ENCODE results near the gene PPP1R15B.

Gene PPP1R15B

GRCh38 chr1:204450461-204451257 lies 39.0 kb upstream of the PPP1R15B start:
- Histone ChIP-seq H3K4me3 (ENCODE audit: low read depth, low read length) (no peak overlapping the region), H3K9me3 (ENCODE audit: control insufficient read depth, insufficient read depth, low read depth, low read length) (no peaks in the 10 kb centered on the region), H3K36me3 (ENCODE audit: control insufficient read depth, insufficient read depth, low read length) (peaks cover 13% of the 10 kb centered on the region; the same call in 1 of the 2 replicates), H3K27me3 (ENCODE audit: control insufficient read depth, insufficient read depth, low read length) (no peaks in the 10 kb centered on the region), H3K9ac (ENCODE audit: low read length) (no peak overlapping the region), H3K4me1 (ENCODE audit: control insufficient read depth, insufficient read depth, low read length) (peaks cover 45% of the 10 kb centered on the region), H3K27ac (ENCODE audit: low read depth, low read length) (no peak overlapping the region)

DNA sequence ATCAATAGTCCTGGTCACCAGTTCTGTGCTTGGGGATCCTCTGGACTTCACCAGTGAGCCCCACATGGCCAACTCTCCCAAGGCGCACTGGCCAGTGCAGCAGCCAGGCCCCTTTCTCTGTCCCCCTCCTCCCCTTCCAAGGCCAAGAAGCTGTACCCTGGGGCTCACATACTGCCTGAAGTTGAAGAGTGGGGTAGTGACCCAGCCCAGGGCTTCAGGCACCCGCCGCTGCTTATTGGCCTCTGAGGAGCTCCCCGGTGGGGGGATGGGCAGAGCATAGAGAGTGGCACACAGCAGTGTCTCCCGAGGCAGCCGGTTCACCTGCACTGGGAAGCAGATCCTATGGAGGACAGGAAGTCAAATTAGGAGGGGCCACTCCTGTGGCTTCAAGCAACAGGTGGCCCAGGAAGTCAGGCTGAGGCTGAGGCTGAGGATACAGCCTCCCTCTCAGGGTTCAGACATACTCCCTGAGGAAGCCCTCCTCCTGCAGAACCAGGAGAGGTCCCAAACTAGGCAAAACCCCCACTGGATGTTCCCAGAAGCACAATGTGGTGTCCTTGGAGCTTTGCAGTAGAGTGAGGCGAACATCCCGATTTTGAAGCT lies 38.2 kb upstream of the PPP1R15B start:
- Histone ChIP-seq H3K36me3 (ENCODE audit: control insufficient read depth, insufficient read depth, low read length) (peaks cover 13% of the 10 kb centered on the region; the same call in 1 of the 2 replicates), H3K9me3 (ENCODE audit: control insufficient read depth, insufficient read depth, low read depth, low read length) (no peaks in the 10 kb centered on the region), H3K27ac (ENCODE audit: low read depth, low read length) (no peak overlapping the region), H3K9ac (ENCODE audit: low read length) (no peak overlapping the region), H3K4me3 (ENCODE audit: low read depth, low read length) (no peak overlapping the region), H3K4me1 (ENCODE audit: control insufficient read depth, insufficient read depth, low read length) (peaks cover 38% of the 10 kb centered on the region), H3K27me3 (ENCODE audit: control insufficient read depth, insufficient read depth, low read length) (no peaks in the 10 kb centered on the region)

GRCh38 chr1:204448991-204449677 lies 37.5 kb upstream of the PPP1R15B start:
- H3K4me1 ChIP-seq (ENCODE audit: control insufficient read depth, insufficient read depth, low read length) = peaks cover 33% of the 10 kb centered on the region
- H3K27ac ChIP-seq (ENCODE audit: low read depth, low read length) = no peak overlapping the region
- peaks cover 16% of the 10 kb centered on the region for H3K36me3 ChIP-seq (ENCODE audit: control insufficient read depth, insufficient read depth, low read length)
- no peak overlapping the region for H3K4me3 ChIP-seq (ENCODE audit: low read depth, low read length)
- no peak overlapping the region for H3K9ac ChIP-seq (ENCODE audit: low read length)
- no peaks in the 10 kb centered on the region for H3K9me3 ChIP-seq (ENCODE audit: control insufficient read depth, insufficient read depth, low read depth, low read length)
- H3K27me3 ChIP-seq (ENCODE audit: control insufficient read depth, insufficient read depth, low read length) = no peaks in the 10 kb centered on the region

DNA sequence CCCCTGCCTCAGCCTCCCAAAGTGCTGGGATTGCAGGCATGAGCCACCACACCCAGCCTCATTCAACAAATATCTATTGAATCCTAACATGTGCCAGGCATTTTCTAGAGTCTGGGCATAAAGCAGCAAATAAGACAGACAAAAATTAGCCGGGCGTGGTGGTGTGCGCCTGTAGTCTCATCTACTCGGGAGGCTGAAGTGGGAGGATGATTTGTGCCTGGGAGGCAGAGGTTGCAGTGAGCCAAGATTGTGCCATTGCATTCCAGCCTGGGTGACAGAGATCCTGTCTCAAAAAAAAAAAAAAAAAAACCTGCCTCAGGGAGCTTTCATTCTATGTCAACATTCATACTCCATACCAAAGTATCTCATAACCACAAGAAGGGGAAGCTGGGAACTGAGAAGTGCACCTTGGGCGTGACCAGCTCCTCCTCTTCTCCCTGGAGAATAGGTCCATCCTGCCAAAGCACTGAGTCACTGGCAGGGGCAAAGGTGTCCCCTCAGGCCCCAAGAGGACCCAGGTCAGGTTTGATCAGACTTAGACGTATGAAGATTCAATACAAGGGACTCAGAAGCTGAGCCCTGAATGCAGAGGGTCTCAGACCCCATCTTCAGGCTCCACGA lies 36.8 kb upstream of the PPP1R15B start:
- Histone ChIP-seq H3K27ac (ENCODE audit: low read depth, low read length) (no peak overlapping the region), H3K27me3 (ENCODE audit: control insufficient read depth, insufficient read depth, low read length) (no peaks in the 10 kb centered on the region), H3K9me3 (ENCODE audit: control insufficient read depth, insufficient read depth, low read depth, low read length) (no peaks in the 10 kb centered on the region), H3K9ac (ENCODE audit: low read length) (no peak overlapping the region), H3K4me3 (ENCODE audit: low read depth, low read length) (no peak overlapping the region), H3K36me3 (ENCODE audit: control insufficient read depth, insufficient read depth, low read length) (peaks cover 22% of the 10 kb centered on the region), H3K4me1 (ENCODE audit: control insufficient read depth, insufficient read depth, low read length) (peaks cover 33% of the 10 kb centered on the region)

- Histone ChIP-seq H3K4me3 (ENCODE audit: low read depth, low read length) (no peak overlapping the region), H3K9ac (ENCODE audit: low read length) (no peak overlapping the region), H3K9me3 (ENCODE audit: control insufficient read depth, insufficient read depth, low read depth, low read length) (no peaks in the 10 kb centered on the region), H3K27ac (ENCODE audit: low read depth, low read length) (no peak overlapping the region), H3K4me1 (ENCODE audit: control insufficient read depth, insufficient read depth, low read length) (peaks cover 27% of the 10 kb centered on the region), H3K27me3 (ENCODE audit: control insufficient read depth, insufficient read depth, low read length) (no peaks in the 10 kb centered on the region), H3K36me3 (ENCODE audit: control insufficient read depth, insufficient read depth, low read length) (peaks cover 30% of the 10 kb centered on the region)
Measured at GRCh38 chr1:204447736-204448135, 36.1 kb upstream of the PPP1R15B start.

DNA sequence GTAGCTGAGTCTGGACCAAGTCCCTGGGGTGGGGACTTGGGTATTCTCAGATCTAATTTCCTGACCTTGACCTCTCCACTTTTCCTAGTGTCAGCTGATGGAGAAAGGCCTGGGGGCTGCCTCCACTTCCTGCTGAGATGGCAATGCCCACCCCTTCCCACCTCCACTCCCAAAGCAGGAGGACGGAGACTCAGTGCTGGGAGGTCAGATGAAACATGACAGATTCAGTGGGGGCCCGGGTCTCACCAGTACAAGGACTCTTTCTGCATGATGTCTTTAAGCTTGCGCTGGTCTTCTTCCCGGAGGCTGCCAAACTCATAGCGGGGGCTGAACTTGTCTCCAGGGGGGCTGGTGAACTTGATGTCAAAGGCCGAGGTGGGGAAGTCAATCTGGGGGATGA lies 35.6 kb upstream of the PPP1R15B start:
- H3K36me3 ChIP-seq (ENCODE audit: control insufficient read depth, insufficient read depth, low read length) = peaks cover 35% of the 10 kb centered on the region
- H3K4me3 ChIP-seq (ENCODE audit: low read depth, low read length) = no peak overlapping the region
- peaks cover 25% of the 10 kb centered on the region for H3K4me1 ChIP-seq (ENCODE audit: control insufficient read depth, insufficient read depth, low read length)
- H3K27me3 ChIP-seq (ENCODE audit: control insufficient read depth, insufficient read depth, low read length) = no peaks in the 10 kb centered on the region
- H3K9ac ChIP-seq (ENCODE audit: low read length) = no peak overlapping the region
- no peaks in the 10 kb centered on the region for H3K9me3 ChIP-seq (ENCODE audit: control insufficient read depth, insufficient read depth, low read depth, low read length)
- no peak overlapping the region for H3K27ac ChIP-seq (ENCODE audit: low read depth, low read length)

DNA sequence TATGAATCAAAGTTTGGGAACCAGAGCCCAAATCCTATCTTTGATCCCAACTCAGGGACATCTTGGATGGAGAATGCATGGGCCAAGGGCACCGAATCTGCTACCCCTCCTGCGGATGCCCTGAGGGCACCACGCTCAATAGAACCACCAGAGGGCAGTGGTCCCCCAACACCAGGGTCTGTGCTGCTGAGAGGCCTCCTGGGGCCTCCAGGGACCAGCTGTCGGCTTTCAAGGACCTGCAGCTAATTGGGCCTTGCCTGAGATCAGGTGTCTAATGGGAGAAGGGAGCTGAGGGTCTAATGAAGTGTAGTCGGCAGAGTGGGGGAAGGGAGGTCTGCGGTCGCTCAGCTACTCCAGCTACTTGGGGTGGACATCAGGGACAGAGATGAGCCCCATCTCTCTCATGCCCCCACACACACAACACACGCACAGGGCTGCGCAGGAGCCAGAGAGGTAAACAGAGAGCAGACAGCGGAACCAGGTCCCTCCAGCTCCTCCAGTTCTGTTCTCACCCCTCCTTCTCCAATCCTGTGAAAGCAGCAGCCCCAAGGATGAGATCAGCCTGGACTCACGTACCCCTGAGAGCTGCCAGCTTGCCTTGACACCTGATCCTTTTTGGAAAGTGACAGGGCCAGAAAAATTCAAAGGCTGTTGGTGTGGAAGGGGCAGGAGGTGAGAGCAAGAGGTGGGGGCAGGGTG lies 34.9 kb upstream of the PPP1R15B start:
- Histone ChIP-seq H3K36me3 (ENCODE audit: control insufficient read depth, insufficient read depth, low read length) (peaks cover 41% of the 10 kb centered on the region), H3K9ac (ENCODE audit: low read length) (no peak overlapping the region), H3K4me1 (ENCODE audit: control insufficient read depth, insufficient read depth, low read length) (peaks cover 25% of the 10 kb centered on the region), H3K27me3 (ENCODE audit: control insufficient read depth, insufficient read depth, low read length) (no peaks in the 10 kb centered on the region), H3K9me3 (ENCODE audit: control insufficient read depth, insufficient read depth, low read depth, low read length) (no peaks in the 10 kb centered on the region), H3K4me3 (ENCODE audit: low read depth, low read length) (no peak overlapping the region), H3K27ac (ENCODE audit: low read depth, low read length) (no peak overlapping the region)

- H3K4me1 ChIP-seq (ENCODE audit: control insufficient read depth, insufficient read depth, low read length) = peaks cover 20% of the 10 kb centered on the region
- H3K4me3 ChIP-seq (ENCODE audit: low read depth, low read length) = no peak overlapping the region
- no peak overlapping the region for H3K27ac ChIP-seq (ENCODE audit: low read depth, low read length)
- H3K27me3 ChIP-seq (ENCODE audit: control insufficient read depth, insufficient read depth, low read length) = no peaks in the 10 kb centered on the region
- peaks cover 48% of the 10 kb centered on the region for H3K36me3 ChIP-seq (ENCODE audit: control insufficient read depth, insufficient read depth, low read length)
- no peak overlapping the region for H3K9ac ChIP-seq (ENCODE audit: low read length)
- H3K9me3 ChIP-seq (ENCODE audit: control insufficient read depth, insufficient read depth, low read depth, low read length) = no peaks in the 10 kb centered on the region
Measured at GRCh38 chr1:204445860-204446412, 34.3 kb upstream of the PPP1R15B start.

GRCh38 chr1:204443871-204444581 lies 32.4 kb upstream of the PPP1R15B start:
- Histone ChIP-seq H3K4me1 (ENCODE audit: control insufficient read depth, insufficient read depth, low read length) (peaks cover 8% of the 10 kb centered on the region), H3K4me3 (ENCODE audit: low read depth, low read length) (no peak overlapping the region), H3K9me3 (ENCODE audit: control insufficient read depth, insufficient read depth, low read depth, low read length) (no peaks in the 10 kb centered on the region), H3K27me3 (ENCODE audit: control insufficient read depth, insufficient read depth, low read length) (no peaks in the 10 kb centered on the region), H3K36me3 (ENCODE audit: control insufficient read depth, insufficient read depth, low read length) (peaks cover 45% of the 10 kb centered on the region), H3K27ac (ENCODE audit: low read depth, low read length) (no peak overlapping the region), H3K9ac (ENCODE audit: low read length) (no peak overlapping the region)

DNA sequence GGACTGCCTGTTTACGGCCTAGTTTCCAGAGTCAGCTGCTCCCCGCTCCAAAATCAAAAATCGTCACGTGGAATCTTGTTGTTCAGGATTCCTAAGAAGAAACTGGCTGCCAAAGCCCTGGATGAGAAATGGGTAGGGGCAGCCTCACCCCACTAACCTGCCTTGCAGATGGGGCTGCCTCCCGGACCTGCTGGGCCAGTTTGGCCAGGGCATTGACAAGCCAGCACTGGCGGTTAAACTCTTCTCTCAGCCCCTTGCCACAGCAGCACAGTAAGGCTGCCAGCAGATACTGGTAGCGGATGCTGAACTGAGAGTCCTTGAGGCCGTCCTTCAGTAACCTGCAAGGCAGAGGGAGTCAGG lies 31.6 kb upstream of the PPP1R15B start:
- H3K4me1 ChIP-seq (ENCODE audit: control insufficient read depth, insufficient read depth, low read length) = peaks cover 8% of the 10 kb centered on the region
- H3K36me3 ChIP-seq (ENCODE audit: control insufficient read depth, insufficient read depth, low read length) = peaks cover 49% of the 10 kb centered on the region
- no peak overlapping the region for H3K9ac ChIP-seq (ENCODE audit: low read length)

More for the DNA sequence above, 31.6 kb upstream of the PPP1R15B start:
- Histone ChIP-seq H3K27ac (ENCODE audit: low read depth, low read length) (no peak overlapping the region), H3K9me3 (ENCODE audit: control insufficient read depth, insufficient read depth, low read depth, low read length) (no peaks in the 10 kb centered on the region), H3K4me3 (ENCODE audit: low read depth, low read length) (no peak overlapping the region), H3K27me3 (ENCODE audit: control insufficient read depth, insufficient read depth, low read length) (no peaks in the 10 kb centered on the region)

Measured in HUES6 (cell line).